GM19452 (cell line): ENCODE measurements around the gene STT3A.

Source experiments
- ATAC-seq: cut with Tn5 transposase; IDR thresholded peaks from one replicate; pipeline ENCODE4 v1.9.1; 2021; ENCODE audit not compliant: unreplicated experiment

STT3A gene

GRCh38 chr11:125587480-125587879, 5.2 kb upstream of the STT3A start:
- ATAC-seq, result no peak

- ATAC-seq, result no peak
These were observed 4.1 kb upstream of the STT3A start for GRCh38 chr11:125588505-125588904.

GRCh38 chr11:125591649-125592304, 875 bp upstream of the STT3A start:
- peak; percentile 14 for ATAC-seq

- ATAC-seq, result no peak
These were observed 615 bp downstream of the STT3A start for GRCh38 chr11:125593114-125593820.

GRCh38 chr11:125594958-125595357, 2.3 kb downstream of the STT3A start:
- ATAC-seq, result no peak

GRCh38 chr11:125600663-125601062, 8.0 kb downstream of the STT3A start:
- no peak for ATAC-seq

GRCh38 chr11:125603207-125603606, 10.6 kb downstream of the STT3A start:
- no peak for ATAC-seq

- no peak for ATAC-seq
These were observed 12.8 kb downstream of the STT3A start for GRCh38 chr11:125605417-125605816.

- no peak for ATAC-seq
These were observed 16.9 kb downstream of the STT3A start for GRCh38 chr11:125609545-125609944.

GRCh38 chr11:125618383-125618782, 25.7 kb downstream of the STT3A start:
- ATAC-seq, result no peak

- no peak for ATAC-seq
These were observed 29.3 kb downstream of the STT3A start for GRCh38 chr11:125621995-125622394.

- ATAC-seq, result no peak
These were observed 30.4 kb downstream of the STT3A start for GRCh38 chr11:125623064-125623463.

- no peak for ATAC-seq
These were observed 32.1 kb downstream of the STT3A start, which contains the start of gene CHEK1 for GRCh38 chr11:125624756-125625213. CHEK1 (plus strand) TSS chr11:125625163; CDS start chr11:125626769, 1,606 bp downstream.

GRCh38 chr11:125625225-125625629, 32.6 kb downstream of the STT3A start:
- no peak for ATAC-seq

GRCh38 chr11:125625630-125626287, 33.1 kb downstream of the STT3A start:
- ATAC-seq, result peak; percentile 82

- ATAC-seq, result peak; percentile 34
These were observed 33.8 kb downstream of the STT3A start for GRCh38 chr11:125626288-125626950.

- ATAC-seq, result no peak
These were observed 34.7 kb downstream of the STT3A start for GRCh38 chr11:125627236-125627910.

- ATAC-seq, result no peak
These were observed 45.2 kb downstream of the STT3A start for GRCh38 chr11:125637840-125638239.

- ATAC-seq, result no peak
These were observed 45.7 kb downstream of the STT3A start for GRCh38 chr11:125638315-125638714.

GRCh38 chr11:125645871-125646270, 53.2 kb downstream of the STT3A start:
- no peak for ATAC-seq
